Inferior parietal cortex (tissue), 1 donor: ENCODE data around the gene STXBP4.

Experiments used
- DNase-seq: peaks from one replicate; pipeline ENCODE4 v3.0.0-alpha.2; 2016; ENCODE audit errors: extremely low spot score

Gene STXBP4

DNA sequence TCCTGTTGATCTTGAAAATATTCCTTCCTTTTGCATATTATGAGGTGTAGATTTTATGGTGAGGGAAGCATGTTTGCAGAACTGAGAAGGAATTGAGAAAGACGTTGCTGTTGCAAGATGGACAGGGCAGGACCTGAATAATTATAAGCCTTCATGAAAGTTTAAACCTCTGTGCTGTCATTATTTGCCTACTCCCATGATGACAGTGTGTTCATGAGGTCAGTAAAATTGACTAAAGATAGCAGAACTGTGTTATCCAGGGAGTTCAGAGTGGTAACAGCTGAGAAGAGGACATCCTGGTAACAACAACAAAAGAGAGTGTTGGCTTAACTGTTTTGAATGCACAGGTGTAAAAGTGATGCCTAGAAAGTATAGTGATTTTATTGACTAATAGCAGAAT, 250.9 kb downstream of the STXBP4 start:
- DNase-seq: no peak

DNA sequence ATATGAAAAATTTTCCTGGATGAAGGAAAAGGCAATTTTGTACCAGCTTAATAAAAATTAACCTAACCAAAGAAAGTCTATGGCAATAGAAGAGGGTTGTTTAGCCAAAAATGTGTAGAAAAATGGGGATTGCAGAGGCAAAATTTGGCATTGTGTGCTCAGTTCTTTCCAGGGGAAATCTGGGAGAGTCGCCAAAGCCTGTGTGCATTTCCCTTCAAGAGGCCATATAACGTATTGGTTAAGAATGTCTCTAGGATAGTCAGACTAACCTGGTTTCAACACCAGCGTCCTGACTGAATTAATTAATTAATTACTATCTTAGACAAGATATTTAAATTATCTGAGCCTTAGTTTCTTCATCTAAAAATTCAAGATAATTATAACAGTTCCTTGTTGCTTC, 251.4 kb downstream of the STXBP4 start:
- no peak for DNase-seq
